ENCODE results near the gene OPCML.

The OPCML gene

GRCh38 chr11:133137939-133138338 lies 394.4 kb downstream of the OPCML start:
- no peak for TF ChIP-seq CTCF (IDR thresholded peaks at IDR 0.05)

DNA sequence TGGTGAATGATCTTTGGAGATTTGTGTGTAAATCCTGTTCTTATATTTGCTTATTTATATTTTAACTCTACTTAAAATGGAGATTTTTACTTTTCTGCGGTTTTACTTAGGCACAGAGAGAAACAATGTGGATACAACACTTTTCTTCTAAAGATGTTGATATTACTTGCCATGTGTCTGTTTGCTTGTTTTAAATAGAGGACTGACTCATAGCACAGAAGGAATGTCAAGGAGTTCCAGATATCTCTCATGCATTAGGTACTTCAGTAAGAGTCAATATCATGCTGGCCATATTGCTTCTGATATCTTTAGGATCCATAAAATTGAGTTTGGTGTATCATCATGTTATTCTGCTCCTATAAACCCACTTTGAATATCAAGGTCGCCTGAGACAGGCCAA lies 395.0 kb downstream of the OPCML start:
- no peak for TF ChIP-seq CTCF (IDR thresholded peaks at IDR 0.05)

DNA sequence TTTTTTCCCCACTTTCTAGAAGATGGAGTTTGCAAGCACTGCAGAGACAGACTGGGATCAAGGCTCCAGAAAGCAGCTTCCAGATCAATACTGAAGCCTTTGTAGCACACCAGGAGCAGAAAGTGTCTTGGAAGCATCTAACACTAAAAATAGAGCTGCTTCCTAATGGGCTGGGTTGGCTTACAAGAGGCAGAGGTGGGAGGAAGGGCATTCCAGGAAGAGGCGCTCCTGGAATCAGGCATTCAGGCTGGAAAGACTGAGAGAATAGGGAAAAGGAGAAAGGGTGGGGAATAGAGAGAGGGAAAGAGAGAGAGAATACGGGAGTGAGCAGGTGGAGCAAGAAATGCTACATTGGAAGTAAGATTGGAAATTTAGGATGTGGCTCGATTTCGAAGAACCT lies 395.9 kb downstream of the OPCML start:
- no peak for TF ChIP-seq CTCF (IDR thresholded peaks at IDR 0.05)

DNA sequence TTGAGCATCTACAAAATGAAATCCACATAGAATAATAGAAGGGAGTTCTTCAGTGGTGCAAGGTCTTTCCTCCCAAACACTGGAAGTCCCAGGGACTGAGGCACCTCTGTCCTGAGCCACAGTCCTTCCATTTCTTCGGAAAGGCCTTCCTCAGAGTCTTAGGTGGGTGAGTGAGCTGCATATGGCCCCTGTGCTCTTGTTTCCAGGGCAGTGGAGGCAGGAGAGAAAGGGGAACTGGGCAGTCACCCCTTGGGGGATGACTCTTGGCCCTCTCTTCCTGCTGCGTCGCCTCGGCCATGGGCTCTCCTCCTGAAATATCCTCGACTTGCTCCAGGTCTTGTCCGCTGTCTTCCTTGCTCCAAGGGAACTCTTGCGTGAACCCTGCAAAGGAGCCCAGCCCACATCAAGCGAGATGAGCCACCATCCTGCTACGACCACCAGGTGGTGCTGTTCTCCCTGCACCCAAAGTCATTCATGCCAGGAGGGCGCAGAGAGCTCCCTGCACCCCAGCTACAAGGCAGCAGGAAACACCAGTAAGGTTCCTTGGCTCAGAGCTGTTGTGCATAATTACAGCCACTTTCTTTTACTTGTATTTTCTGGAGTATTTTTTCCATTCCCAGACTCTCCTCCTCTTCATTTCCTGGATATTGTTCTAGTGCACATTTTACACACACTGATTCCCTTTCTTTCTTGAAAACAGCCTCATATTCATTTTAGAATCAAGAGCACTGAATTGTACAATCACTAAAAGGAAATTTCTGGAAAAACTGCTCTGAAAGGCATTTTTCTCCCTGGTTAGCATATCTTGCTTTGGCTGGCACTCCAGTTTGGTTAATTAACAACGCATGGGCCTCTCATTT lies 397.8 kb downstream of the OPCML start:
- TF ChIP-seq CTCF (IDR thresholded peaks at IDR 0.05): peak; percentile 89

GRCh38 chr11:133133606-133134005 lies 398.7 kb downstream of the OPCML start:
- TF ChIP-seq CTCF (IDR thresholded peaks at IDR 0.05): no peak

DNA sequence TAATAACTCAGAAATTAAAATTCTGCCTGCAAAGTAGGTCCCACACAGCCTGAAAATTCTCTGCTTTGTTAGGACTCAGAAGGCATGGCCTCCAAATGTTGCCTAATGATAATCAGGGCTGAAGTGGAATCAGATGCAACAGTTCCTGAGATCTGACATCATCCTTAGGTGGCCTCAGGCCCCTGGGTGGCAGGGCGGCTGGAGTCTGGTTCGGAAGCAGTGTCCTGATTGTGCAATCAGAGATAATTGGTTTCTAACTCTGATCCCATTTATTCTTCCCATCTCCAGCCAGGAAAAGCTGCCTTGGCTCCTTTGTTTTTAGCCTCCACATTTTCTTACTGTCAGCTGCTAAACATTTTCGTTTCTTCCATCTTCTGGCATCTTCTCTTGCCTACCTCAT lies 399.3 kb downstream of the OPCML start:
- TF ChIP-seq CTCF (IDR thresholded peaks at IDR 0.05): no peak

GRCh38 chr11:133127741-133128140 lies 404.6 kb downstream of the OPCML start:
- TF ChIP-seq CTCF (IDR thresholded peaks at IDR 0.05): no peak
